Body of pancreas (tissue), 4 donors: ENCODE results near the gene S100A4. TPM values are rescaled to one million over a fixed set of nuclear protein-coding genes. Genes with fewer than 3 reads are reported as not detected.

Experiments used
- ATAC-seq: fragments of 150-250 bp; one replicate; pipeline ENCODE4 v1.9.1; 2016
- DNase-seq, 4 donors: peaks; one replicate each; pipeline ENCODE4 v3.0.0-alpha.2; 2019
- H3K27ac ChIP-seq, 4 donors: fragments of 200-600 bp; sonication (generic); 1 replicate in 3 of 4; 2 replicates in 1 of 4; pipeline versions ENCODE4 v1.5.1 to v1.6.1; 2016 to 2019; ENCODE audit warnings: mild to moderate bottlenecking in 1 of 4, mixed read lengths in 1 of 4, moderate library complexity in 1 of 4
- H3K27me3 ChIP-seq, 2 donors: fragments of 200-600 bp; sonication (generic); one replicate each; pipeline ENCODE4 v1.6.0; 2016; ENCODE audit warnings: mild to moderate bottlenecking in 1 of 2
- H3K36me3 ChIP-seq, 2 donors: fragments of 200-600 bp; sonication (generic); replicated peaks in 1 of 2; 2 replicates each; pipeline ENCODE4 v1.5.1; 2016; ENCODE audit warnings: low read depth in 2 of 2; ENCODE audit not compliant: insufficient read depth in 1 of 2
- H3K4me1 ChIP-seq: fragments of 200-600 bp; sonication (generic); one replicate; pipeline ENCODE4 v1.6.0; 2016
- H3K4me3 ChIP-seq, 2 donors: fragments of 200-600 bp; sonication (generic); 1 replicate in 1 of 2; 2 replicates in 1 of 2; pipeline ENCODE4 v1.5.1; 2016 to 2019
- H3K9me3 ChIP-seq, 3 donors: fragments of 200-600 bp; sonication (generic); 1 replicate in 2 of 3; 2 replicates in 1 of 3; pipeline ENCODE4 v1.5.1; 2016
- POLR2A ChIP-seq, 3 donors: fragments of 450-650 bp; IDR thresholded peaks; one replicate each; pipeline ENCODE4 v1.6.1; 2016; ENCODE audit warnings: antibody characterized with exemption in 3 of 3, mild to moderate bottlenecking in 2 of 3
- WGBS, 2 donors: methylation state at CpG; one replicate each; pipeline ENCODE4 v1.1.5; 2017; 5-methylcytosine and 5-hydroxymethylcytosine counted together
- intact Hi-C: fragments of 100-400 bp; cut with DNase I; formaldehyde crosslinking; loops from one replicate; pipeline ENCODE4 v1.15.1; 2023
- total RNA-seq, 2 donors: library from RNA; depleted of rRNA; stranded (reverse); fragments of >200 nt; gene quantifications; one replicate each; pipeline ENCODE4 v1.1.0, GENCODE V29; 2016
- TF ChIP-seq, protein P1 (sequence below), 7 experiments: fragments of 450-650 bp in 4 of 7; fragments of 200-600 bp in 3 of 7; sonication (generic) in 3 of 7; IDR thresholded peaks; one replicate each; pipeline ENCODE4 v1.5.1; 2016 to 2019; ENCODE audit warnings: antibody characterized with exemption in 7 of 7

The S100A4 gene
- total RNA-seq, 2 donors from 2014 or later, result 49.5 to 81.7 TPM

DNA sequence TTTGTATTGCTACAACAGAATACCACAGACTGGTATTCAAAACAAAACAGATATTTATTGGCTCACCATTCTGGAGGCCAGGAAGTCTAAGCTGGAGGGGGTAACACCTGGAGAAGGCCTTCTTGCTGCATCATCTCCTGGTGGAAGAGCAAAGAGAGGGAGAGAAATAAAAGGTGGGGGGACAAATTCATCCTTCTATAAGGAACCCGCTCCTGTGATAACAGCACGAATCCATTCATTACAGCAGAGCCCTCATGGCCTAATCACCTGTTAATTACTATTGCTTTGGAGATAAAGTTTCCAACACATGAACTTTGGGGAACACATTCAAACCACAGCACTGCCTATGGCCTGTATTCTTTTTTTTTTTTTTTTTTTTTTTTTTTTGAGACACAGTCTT, 14.6 kb upstream of the S100A4 start:
- no peak overlapping the region for H3K4me3 ChIP-seq

DNA sequence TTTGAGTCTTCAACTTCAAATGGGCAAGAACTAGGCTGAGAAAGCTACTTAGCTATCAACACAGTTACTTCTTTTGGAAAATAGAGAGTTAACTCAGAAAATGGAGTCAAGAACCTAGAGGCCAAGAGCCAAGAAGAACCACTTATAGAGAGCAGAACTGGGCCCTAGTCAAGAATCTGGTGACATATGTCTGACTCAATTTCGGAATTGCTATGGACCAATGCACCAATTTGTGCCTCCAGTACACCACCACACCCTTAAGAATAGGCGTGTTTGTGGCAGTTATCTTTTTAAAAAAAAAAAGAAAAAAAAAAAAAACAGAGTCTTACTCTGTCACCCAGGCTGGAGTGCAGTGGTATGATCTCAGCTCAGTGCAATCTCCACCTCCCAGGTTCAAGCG, 12.3 kb upstream of the S100A4 start:
- Histone ChIP-seq H3K4me1 (peaks cover 11% of the 10 kb centered on the region), H3K4me3 (no peak overlapping the region), H3K27me3 (no peaks in the 10 kb centered on the region), H3K9me3 (no peaks in the 10 kb centered on the region), H3K36me3 (no peaks in the 10 kb centered on the region), H3K27ac (no peak overlapping the region)
- TF ChIP-seq, protein P1, sequence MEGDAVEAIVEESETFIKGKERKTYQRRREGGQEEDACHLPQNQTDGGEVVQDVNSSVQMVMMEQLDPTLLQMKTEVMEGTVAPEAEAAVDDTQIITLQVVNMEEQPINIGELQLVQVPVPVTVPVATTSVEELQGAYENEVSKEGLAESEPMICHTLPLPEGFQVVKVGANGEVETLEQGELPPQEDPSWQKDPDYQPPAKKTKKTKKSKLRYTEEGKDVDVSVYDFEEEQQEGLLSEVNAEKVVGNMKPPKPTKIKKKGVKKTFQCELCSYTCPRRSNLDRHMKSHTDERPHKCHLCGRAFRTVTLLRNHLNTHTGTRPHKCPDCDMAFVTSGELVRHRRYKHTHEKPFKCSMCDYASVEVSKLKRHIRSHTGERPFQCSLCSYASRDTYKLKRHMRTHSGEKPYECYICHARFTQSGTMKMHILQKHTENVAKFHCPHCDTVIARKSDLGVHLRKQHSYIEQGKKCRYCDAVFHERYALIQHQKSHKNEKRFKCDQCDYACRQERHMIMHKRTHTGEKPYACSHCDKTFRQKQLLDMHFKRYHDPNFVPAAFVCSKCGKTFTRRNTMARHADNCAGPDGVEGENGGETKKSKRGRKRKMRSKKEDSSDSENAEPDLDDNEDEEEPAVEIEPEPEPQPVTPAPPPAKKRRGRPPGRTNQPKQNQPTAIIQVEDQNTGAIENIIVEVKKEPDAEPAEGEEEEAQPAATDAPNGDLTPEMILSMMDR (IDR thresholded peaks at IDR 0.05), result no peak
- TF ChIP-seq POLR2A (IDR thresholded peaks at IDR 0.05), result no peak
- intact Hi-C loops, result no loop called here
- DNase-seq (no peak), ATAC-seq (no peak)
- 87 to 93% methylated on average over 3 of the region's 3 CpGs for WGBS, 2 donors

More for the DNA sequence above, 14.6 kb upstream of the S100A4 start:
- H3K27me3 ChIP-seq, result no peaks in the 10 kb centered on the region
- H3K9me3 ChIP-seq, result no peaks in the 10 kb centered on the region
- no peak overlapping the region for H3K27ac ChIP-seq
- 91 to 97% methylated on average over 2 of the region's 2 CpGs for WGBS, 2 donors
- no peaks in the 10 kb centered on the region for H3K36me3 ChIP-seq
- no peak for ATAC-seq
- TF ChIP-seq, protein P1 (IDR thresholded peaks at IDR 0.05), result no peak
- TF ChIP-seq POLR2A (IDR thresholded peaks at IDR 0.05), result no peak
- no peaks in the 10 kb centered on the region for H3K4me1 ChIP-seq
- DNase-seq, result no peak
- intact Hi-C loops, result no loop called here

DNA sequence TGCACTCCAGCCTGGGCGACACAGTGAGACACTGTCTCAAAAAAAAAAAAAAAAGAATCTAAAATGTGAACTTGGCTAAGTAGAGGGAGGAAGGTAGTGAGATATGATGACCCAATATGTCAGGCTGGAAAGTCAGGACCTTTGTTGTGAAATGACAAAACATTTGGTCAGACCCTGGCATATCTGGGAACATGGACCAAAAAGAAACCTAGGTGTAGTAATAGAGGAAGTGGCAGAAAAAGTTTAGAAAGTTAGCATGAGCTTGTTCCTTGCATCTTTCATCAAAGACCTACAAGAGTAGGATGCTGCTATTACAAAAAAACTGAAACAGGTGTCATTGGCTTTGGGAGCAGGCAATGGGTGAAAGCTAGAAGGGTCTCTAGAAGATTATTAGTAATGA, 10.7 kb upstream of the S100A4 start:
- no peak overlapping the region for H3K4me3 ChIP-seq
- WGBS, 2 donors, result 70 to 85% methylated on average over 1 of the region's 1 CpG

DNA sequence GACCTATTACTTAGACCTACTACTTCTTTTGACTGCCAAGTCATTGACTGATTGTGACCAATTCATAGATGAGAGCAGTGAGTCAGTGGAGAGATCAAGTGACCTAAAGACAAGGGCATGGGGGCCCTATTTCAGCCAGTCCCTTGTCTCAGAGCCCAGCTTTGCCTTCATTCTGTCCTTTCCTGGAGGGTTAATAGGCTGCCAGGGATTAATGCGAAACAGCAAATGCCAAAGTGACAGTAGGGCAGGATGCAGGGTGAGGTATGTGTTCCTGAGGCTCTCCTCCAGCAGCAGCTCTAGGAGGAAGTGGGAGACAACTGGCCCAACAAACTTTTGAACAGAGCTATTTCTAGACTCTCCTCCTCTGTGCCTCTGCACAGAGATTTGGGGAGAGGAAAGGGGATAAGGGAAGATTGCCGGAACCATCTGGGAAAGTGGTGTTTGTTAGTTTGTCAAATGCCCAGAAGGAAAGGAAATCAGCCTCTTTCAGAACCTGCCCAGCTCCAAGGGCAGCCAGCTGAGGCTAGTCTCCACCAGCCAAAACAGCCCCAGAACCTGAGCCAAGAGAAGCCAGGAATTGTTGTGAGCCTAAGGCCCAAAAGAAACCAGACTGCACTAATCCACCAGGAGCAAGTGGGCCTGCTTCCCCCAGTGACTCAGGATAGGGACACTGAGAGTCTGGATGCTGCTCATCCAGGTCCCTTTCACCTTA, 8.4 kb upstream of the S100A4 start:
- H3K9me3 ChIP-seq, result no peaks in the 10 kb centered on the region
- 55 to 59% methylated on average over 2 of the region's 2 CpGs for WGBS, 2 donors
- intact Hi-C loops, result no loop called here
- H3K27ac ChIP-seq, result peak overlapping the region in 3 of 4 donors; percentile 52 to 60 (median 59)
- peaks cover 19% of the 10 kb centered on the region for H3K4me1 ChIP-seq
- no peak overlapping the region for H3K4me3 ChIP-seq
- H3K36me3 ChIP-seq, result no peaks in the 10 kb centered on the region
- ATAC-seq (peak; percentile 54), DNase-seq (no peak)
- no peaks in the 10 kb centered on the region for H3K27me3 ChIP-seq
- no peak for TF ChIP-seq POLR2A (IDR thresholded peaks at IDR 0.05)
- TF ChIP-seq, protein P1 (IDR thresholded peaks at IDR 0.05), result no peak

More for the DNA sequence above, 10.7 kb upstream of the S100A4 start:
- H3K27ac ChIP-seq, result no peak overlapping the region
- H3K36me3 ChIP-seq, result no peaks in the 10 kb centered on the region
- H3K27me3 ChIP-seq, result no peaks in the 10 kb centered on the region
- H3K4me1 ChIP-seq, result peaks cover 11% of the 10 kb centered on the region
- DNase-seq, result no peak
- ATAC-seq, result no peak
- H3K9me3 ChIP-seq, result no peaks in the 10 kb centered on the region
- TF ChIP-seq, protein P1 (IDR thresholded peaks at IDR 0.05), result no peak
- TF ChIP-seq POLR2A (IDR thresholded peaks at IDR 0.05), result no peak
- intact Hi-C loops, result no loop called here

DNA sequence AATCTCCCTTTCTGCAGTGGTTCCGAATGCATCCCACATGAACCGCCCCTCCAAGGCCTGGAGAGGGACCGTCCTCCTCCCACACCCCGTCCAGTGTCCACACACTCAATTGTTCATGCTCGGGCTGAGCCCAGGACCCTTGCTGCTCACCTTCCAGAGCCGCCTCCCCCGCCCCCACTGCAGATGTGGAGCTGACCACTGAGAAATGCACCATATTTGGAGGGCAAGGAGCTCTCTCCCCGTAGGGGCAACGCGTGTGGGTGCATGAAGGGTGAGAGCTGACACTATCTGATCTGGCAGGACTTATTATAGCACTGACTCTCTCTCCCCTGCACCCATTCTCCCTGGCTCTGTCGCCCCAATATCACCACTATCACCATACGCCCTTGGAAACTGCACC, 7.5 kb upstream of the S100A4 start:
- intact Hi-C loops, result no loop called here
- WGBS, 2 donors, result 83 to 90% methylated on average over 12 of the region's 12 CpGs
- H3K4me3 ChIP-seq, result no peak overlapping the region
- H3K27me3 ChIP-seq, result no peaks in the 10 kb centered on the region
- peak overlapping the region in 1 of 4 donors; percentile 52 for H3K27ac ChIP-seq
- DNase-seq, result no peak
- TF ChIP-seq POLR2A (IDR thresholded peaks at IDR 0.05), result no peak
- TF ChIP-seq, protein P1 (IDR thresholded peaks at IDR 0.05), result no peak
- H3K9me3 ChIP-seq, result no peaks in the 10 kb centered on the region
- ATAC-seq, result no peak
- H3K36me3 ChIP-seq, result no peaks in the 10 kb centered on the region
- H3K4me1 ChIP-seq, result peaks cover 27% of the 10 kb centered on the region
